Measurements from ENCODE around the gene PRDM5. TPM values are rescaled to one million over a fixed set of nuclear protein-coding genes. Genes with fewer than 3 reads are reported as not detected.
A peak's percentile ranks its signal among the peaks of the same experiment; 100 is the strongest.

PRDM5 gene
- total RNA-seq, 1 donor from 2014 or later: 21.9 TPM

DNA sequence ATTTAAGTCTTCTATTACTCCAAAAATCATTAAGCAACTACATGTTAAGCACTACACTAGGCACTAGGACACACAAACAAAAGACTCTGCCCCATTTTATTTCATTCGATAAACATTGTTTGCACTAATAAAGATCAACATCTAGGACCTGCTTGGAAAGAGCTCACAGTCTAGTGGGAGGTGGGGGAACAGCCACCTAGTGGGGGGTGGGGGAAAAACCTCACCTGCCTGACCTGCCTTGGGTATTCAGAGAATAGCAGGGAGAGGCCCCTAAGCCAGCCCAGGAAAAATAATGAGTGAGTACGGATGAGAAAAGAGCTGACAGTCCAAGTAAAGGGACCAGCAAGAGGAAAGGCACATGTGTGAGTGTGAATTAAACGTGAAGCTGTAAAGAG is 52.2 kb downstream of the PRDM5 start:
- H3K27ac Mint-ChIP-seq (ENCODE audit: unreplicated experiment): no peak overlapping the region
- TF ChIP-seq, protein P1, sequence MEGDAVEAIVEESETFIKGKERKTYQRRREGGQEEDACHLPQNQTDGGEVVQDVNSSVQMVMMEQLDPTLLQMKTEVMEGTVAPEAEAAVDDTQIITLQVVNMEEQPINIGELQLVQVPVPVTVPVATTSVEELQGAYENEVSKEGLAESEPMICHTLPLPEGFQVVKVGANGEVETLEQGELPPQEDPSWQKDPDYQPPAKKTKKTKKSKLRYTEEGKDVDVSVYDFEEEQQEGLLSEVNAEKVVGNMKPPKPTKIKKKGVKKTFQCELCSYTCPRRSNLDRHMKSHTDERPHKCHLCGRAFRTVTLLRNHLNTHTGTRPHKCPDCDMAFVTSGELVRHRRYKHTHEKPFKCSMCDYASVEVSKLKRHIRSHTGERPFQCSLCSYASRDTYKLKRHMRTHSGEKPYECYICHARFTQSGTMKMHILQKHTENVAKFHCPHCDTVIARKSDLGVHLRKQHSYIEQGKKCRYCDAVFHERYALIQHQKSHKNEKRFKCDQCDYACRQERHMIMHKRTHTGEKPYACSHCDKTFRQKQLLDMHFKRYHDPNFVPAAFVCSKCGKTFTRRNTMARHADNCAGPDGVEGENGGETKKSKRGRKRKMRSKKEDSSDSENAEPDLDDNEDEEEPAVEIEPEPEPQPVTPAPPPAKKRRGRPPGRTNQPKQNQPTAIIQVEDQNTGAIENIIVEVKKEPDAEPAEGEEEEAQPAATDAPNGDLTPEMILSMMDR (conservative IDR thresholded peaks at IDR 0.05): peak; percentile 37
- H3K9me3 Mint-ChIP-seq: peaks cover 4% of the 10 kb centered on the region
- no peak for DNase-seq (ENCODE audit: low read depth, low spot score)
- no peak overlapping the region for H3K4me3 Mint-ChIP-seq
- peaks cover under 1% of the 10 kb centered on the region for H3K4me1 Mint-ChIP-seq
- no peaks in the 10 kb centered on the region for H3K27me3 Mint-ChIP-seq (ENCODE audit: low read depth)
- peaks cover 3% of the 10 kb centered on the region for H3K36me3 Mint-ChIP-seq (ENCODE audit: low read depth)

DNA sequence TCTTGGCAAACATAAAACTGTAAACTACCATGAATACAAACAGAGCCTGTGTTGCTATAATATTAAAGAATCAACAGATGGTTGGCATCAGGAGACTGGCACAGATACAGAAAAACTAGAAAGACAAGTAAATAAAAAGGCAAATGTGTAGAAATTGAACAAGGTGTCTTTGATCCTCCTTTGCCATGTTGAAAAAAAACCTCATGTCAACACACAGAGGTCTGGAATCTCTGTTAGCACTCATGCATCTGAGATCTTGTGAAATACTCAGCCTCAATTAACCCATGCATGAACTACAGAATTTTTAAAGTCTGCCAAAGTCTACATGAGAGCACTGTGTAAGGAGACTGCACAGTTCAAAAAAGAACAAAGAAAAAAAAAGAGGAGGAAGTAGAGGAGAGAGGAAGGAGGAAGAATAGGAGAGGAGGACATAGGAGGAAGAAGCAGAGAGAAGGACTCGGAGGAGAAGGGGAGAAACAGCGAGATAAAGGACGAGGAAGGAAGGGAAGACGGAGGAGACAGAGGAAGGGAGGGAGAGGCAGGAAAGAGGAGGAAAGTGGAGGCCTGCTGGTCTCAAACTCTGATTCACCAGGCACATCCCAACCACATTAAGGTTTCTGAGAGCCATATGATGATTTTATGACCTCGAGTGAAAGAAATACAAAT is 52.8 kb downstream of the PRDM5 start:
- H3K4me1 Mint-ChIP-seq: no peaks in the 10 kb centered on the region
- H3K4me3 Mint-ChIP-seq: no peak overlapping the region
- TF ChIP-seq, protein P1 (conservative IDR thresholded peaks at IDR 0.05): no peak
- no peak overlapping the region for H3K27ac Mint-ChIP-seq (ENCODE audit: unreplicated experiment)
- H3K9me3 Mint-ChIP-seq: peaks cover 4% of the 10 kb centered on the region
- no peaks in the 10 kb centered on the region for H3K27me3 Mint-ChIP-seq (ENCODE audit: low read depth)
- DNase-seq (ENCODE audit: low read depth, low spot score): no peak
- peaks cover 3% of the 10 kb centered on the region for H3K36me3 Mint-ChIP-seq (ENCODE audit: low read depth)

DNA sequence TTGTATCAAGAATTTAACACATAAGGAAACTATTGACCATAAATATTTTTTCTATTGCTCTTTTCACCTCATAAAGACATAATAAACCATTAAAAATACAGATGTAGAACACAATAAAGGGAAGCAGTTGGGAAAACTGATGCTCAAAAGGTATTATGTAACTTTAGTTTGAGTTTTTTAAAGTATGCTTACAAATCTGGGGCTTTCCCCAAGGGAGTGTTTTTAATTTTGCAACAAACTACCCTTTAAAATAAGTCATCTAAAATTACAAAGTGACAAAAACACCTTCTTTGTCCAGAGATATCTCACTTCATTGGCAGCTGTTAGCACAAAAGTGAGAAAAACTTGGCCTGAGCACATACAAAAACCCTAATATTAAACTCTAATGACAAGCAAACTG is 55.0 kb downstream of the PRDM5 start:
- Mint-ChIP-seq H3K27me3 (ENCODE audit: low read depth) (no peaks in the 10 kb centered on the region), H3K36me3 (ENCODE audit: low read depth) (no peaks in the 10 kb centered on the region), H3K4me1 (no peaks in the 10 kb centered on the region), H3K4me3 (no peak overlapping the region), H3K9me3 (no peaks in the 10 kb centered on the region), H3K27ac (ENCODE audit: unreplicated experiment) (no peak overlapping the region)
- DNase-seq (ENCODE audit: low read depth, low spot score): no peak
- TF ChIP-seq, protein P1 (conservative IDR thresholded peaks at IDR 0.05): no peak

DNA sequence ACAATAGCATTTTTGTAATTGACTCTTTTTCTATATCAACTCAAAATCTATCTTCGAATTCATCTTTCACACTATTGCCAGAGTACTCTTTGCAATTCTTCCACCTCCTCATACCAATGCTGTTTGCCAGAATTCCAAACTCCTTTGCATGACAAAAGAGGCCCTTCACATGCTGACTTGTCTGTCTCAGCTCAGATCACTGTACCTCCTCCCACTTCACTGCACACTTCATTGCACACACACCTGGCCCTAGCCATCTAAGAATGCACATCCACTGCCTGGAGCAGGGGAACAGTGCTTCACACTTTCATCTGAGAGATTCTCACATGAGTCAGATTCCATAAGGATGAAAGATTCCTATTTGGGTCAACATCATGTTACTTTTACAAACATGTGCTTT is 56.5 kb downstream of the PRDM5 start:
- Mint-ChIP-seq H3K36me3 (ENCODE audit: low read depth) (no peaks in the 10 kb centered on the region), H3K9me3 (no peaks in the 10 kb centered on the region), H3K4me1 (no peaks in the 10 kb centered on the region), H3K27me3 (ENCODE audit: low read depth) (no peaks in the 10 kb centered on the region), H3K27ac (ENCODE audit: unreplicated experiment) (no peak overlapping the region), H3K4me3 (no peak overlapping the region)
- no peak for DNase-seq (ENCODE audit: low read depth, low spot score)
- TF ChIP-seq, protein P1 (conservative IDR thresholded peaks at IDR 0.05): no peak

DNA sequence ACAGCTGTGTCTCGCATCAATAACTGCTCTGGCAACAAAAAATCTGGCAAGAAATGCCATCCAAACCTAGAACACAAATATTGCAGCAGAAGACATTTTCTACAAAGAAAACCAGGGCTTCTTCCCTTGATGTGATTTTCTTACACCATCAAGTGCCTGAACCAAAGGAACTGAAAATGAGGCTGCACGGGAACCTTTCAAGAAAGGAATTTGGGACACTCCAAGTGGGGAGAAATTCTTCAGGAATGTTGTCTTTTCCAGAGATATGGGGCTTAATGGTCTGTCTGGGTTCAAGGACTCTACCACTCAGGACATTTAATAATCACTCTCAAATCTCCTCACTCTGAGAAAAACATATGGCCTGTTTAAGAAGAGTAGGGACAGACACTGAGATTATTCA is 57.6 kb downstream of the PRDM5 start:
- no peak for DNase-seq (ENCODE audit: low read depth, low spot score)
- Mint-ChIP-seq H3K27me3 (ENCODE audit: low read depth) (no peaks in the 10 kb centered on the region), H3K4me1 (no peaks in the 10 kb centered on the region), H3K27ac (ENCODE audit: unreplicated experiment) (no peak overlapping the region), H3K9me3 (no peaks in the 10 kb centered on the region), H3K4me3 (no peak overlapping the region), H3K36me3 (ENCODE audit: low read depth) (no peaks in the 10 kb centered on the region)
- TF ChIP-seq, protein P1 (conservative IDR thresholded peaks at IDR 0.05): no peak

Data from neural crest cell (in vitro differentiated cells).